Gastrocnemius medialis (tissue), 4 donors: ENCODE measurements around the gene RRP1.

ENCODE experiments used
- CTCF ChIP-seq, 5 experiments: fragments of 450-650 bp in 3 of 5; fragments of 200-600 bp in 2 of 5; sonication (generic) in 2 of 5; IDR thresholded peaks in 4 of 5; conservative IDR thresholded peaks in 1 of 5; 1 replicate in 4 of 5; 2 replicates in 1 of 5; pipeline ENCODE4 v1.5.1; 2016 to 2019; ENCODE audit warnings: antibody characterized with exemption in 5 of 5, mild to moderate bottlenecking in 3 of 5, moderate library complexity in 3 of 5
- POLR2A ChIP-seq, 2 donors: fragments of 450-650 bp; IDR thresholded peaks; one replicate each; pipeline ENCODE4 v1.6.1; 2017; ENCODE audit warnings: antibody characterized with exemption in 2 of 2, mild to moderate bottlenecking in 2 of 2, moderate library complexity in 2 of 2

GRCh38 chr21:43826623-43826974 lies 37.2 kb downstream of the RRP1 start:
- no peak for TF ChIP-seq CTCF (IDR thresholded peaks at IDR 0.05 in 4 of 5, conservative IDR thresholded peaks at IDR 0.05 in 1 of 5)
- no peak for TF ChIP-seq POLR2A (IDR thresholded peaks at IDR 0.05)
